Mesendoderm (in vitro differentiated cells): ENCODE data around the gene CUL1.

Experiments used
- DNase-seq: peaks from one replicate; pipeline ENCODE4 v3.0.0; 2013
- H2AK5ac ChIP-seq: 2 replicates; pipeline ENCODE4 v1.6.1; 2013; ENCODE audit warnings: low read length, inconsistent platforms
- H2BK120ac ChIP-seq: 2 replicates; pipeline ENCODE4 v1.6.1; 2013; ENCODE audit warnings: low read depth, mild to moderate bottlenecking, low read length, moderate library complexity, mixed read lengths
- H2BK15ac ChIP-seq: replicated peaks from 2 replicates; pipeline ENCODE4 v1.6.1; 2013; ENCODE audit warnings: low read depth, mild to moderate bottlenecking, moderate library complexity
- H2BK5ac ChIP-seq: 2 replicates; pipeline ENCODE4 v1.6.1; 2013; ENCODE audit warnings: low read length, inconsistent platforms
- H3K18ac ChIP-seq: 2 replicates; pipeline ENCODE4 v1.6.1; 2013; ENCODE audit warnings: mild to moderate bottlenecking, low read length, mixed read lengths
- H3K23ac ChIP-seq: one replicate; pipeline ENCODE4 v1.6.1; 2013; ENCODE audit warnings: low read length
- H3K27ac ChIP-seq: 2 replicates; pipeline ENCODE4 v1.5.1; 2013; ENCODE audit warnings: low read depth, mild to moderate bottlenecking, inconsistent platforms, low read length, moderate library complexity
- H3K27me3 ChIP-seq: 2 replicates; pipeline ENCODE4 v1.6.1; 2013; ENCODE audit warnings: low read length, control low read depth, mild to moderate bottlenecking, inconsistent platforms; ENCODE audit not compliant: insufficient read depth, poor library complexity
- H3K36me3 ChIP-seq: 2 replicates; pipeline ENCODE4 v1.6.1; 2013; ENCODE audit warnings: low read length, inconsistent platforms; ENCODE audit not compliant: control insufficient read depth, insufficient read depth
- H3K4ac ChIP-seq: one replicate; pipeline ENCODE4 v1.6.1; 2013; ENCODE audit warnings: low read depth, mild to moderate bottlenecking, low read length, moderate library complexity
- H3K4me1 ChIP-seq: 2 replicates; pipeline ENCODE4 v1.6.1; 2013; ENCODE audit warnings: low read depth, low read length, inconsistent platforms; ENCODE audit not compliant: control insufficient read depth
- H3K4me2 ChIP-seq: 2 replicates; pipeline ENCODE4 v1.6.1; 2013; ENCODE audit warnings: low read length
- H3K4me3 ChIP-seq: 2 replicates; pipeline ENCODE4 v1.5.1; 2013; ENCODE audit warnings: mild to moderate bottlenecking, low read length
- H3K56ac ChIP-seq: one replicate; pipeline ENCODE4 v1.6.1; 2013; ENCODE audit warnings: low read length
- H3K79me1 ChIP-seq: 2 replicates; pipeline ENCODE4 v1.6.1; 2013; ENCODE audit warnings: low read length, inconsistent platforms
- H3K79me2 ChIP-seq: 2 replicates; pipeline ENCODE4 v1.6.1; 2013; ENCODE audit warnings: mild to moderate bottlenecking, low read length; ENCODE audit not compliant: control insufficient read depth, insufficient read depth
- H3K9ac ChIP-seq: 2 replicates; pipeline ENCODE4 v1.6.1; 2013; ENCODE audit warnings: low read length, inconsistent platforms
- H4K5ac ChIP-seq: one replicate; pipeline ENCODE4 v1.6.1; 2013; ENCODE audit warnings: low read length
- H4K8ac ChIP-seq: one replicate; pipeline ENCODE4 v1.6.1; 2013; ENCODE audit warnings: low read depth, mild to moderate bottlenecking, control low read depth, low read length, moderate library complexity
- WGBS: extraction: QIAGEN DNeasy Blood & Tissue Kit; methylation state at CpG from one replicate; pipeline ENCODE4 v1.1.7; 2013; ENCODE audit warnings: low lambda C conversion rate, missing lambda C conversion rate; ENCODE audit not compliant: insufficient coverage; ENCODE audit errors: extremely low coverage; 5-methylcytosine and 5-hydroxymethylcytosine counted together

CUL1 gene

DNA sequence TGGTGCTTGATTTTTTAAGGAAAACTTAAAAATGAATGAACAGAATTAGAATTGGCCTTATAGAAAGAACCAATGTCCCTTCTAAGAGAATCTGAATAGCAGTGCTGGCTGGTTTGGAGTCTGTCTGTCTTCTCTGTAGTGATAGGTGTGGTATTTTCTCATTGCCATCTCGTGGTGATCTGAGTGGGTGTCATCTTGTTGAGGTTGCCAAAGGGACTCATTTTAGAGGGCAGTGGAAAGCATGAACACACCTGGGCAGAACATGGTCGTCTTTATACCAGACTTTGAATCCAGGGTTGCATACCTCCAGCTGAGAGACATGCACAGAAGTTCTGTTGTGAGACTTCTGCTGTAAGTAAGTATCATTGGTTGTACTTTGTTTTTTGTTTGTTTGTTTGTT lies 15.8 kb downstream of the CUL1 start:
- H3K79me1 ChIP-seq, result peaks cover 16% of the 10 kb centered on the region
- no peak overlapping the region for H3K18ac ChIP-seq
- no peak overlapping the region for H3K4me3 ChIP-seq
- H3K23ac ChIP-seq, result no peak overlapping the region
- no peaks in the 10 kb centered on the region for H3K27me3 ChIP-seq
- no peak overlapping the region for H2BK120ac ChIP-seq
- no peak overlapping the region for H4K8ac ChIP-seq
- DNase-seq, result no peak
- H3K36me3 ChIP-seq, result no peaks in the 10 kb centered on the region
- H2AK5ac ChIP-seq, result no peak overlapping the region
- H3K4me1 ChIP-seq, result no peaks in the 10 kb centered on the region
- no peak overlapping the region for H3K56ac ChIP-seq
- no peak overlapping the region for H3K27ac ChIP-seq
- no peak overlapping the region for H3K9ac ChIP-seq
- no peak overlapping the region for H2BK15ac ChIP-seq
- H4K5ac ChIP-seq, result no peak overlapping the region
- no peak overlapping the region for H2BK5ac ChIP-seq
- H3K4ac ChIP-seq, result no peak overlapping the region
- peaks cover 84% of the 10 kb centered on the region for H3K79me2 ChIP-seq
- no CpG with 5 or more reads among the region's 2 CpGs for WGBS
- no peak overlapping the region for H3K4me2 ChIP-seq

DNA sequence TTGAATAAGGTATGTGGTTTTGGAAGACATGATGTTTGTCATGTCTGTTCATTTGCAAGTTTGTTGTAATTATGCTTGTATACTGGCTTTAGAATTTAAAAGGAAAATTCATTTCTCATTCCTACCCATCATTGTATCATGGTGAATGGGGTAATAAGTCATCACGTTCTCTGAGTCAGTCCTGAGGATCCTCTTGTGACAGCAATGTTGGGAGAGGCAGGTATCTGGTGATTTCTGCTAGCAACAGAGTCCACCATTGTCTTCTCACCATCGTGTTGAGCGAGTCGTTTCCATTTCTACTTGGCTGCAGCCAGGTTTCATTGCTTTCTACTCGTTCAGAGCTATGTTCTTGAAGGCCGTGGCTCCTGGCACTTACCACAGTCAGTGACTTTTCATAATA lies 16.3 kb downstream of the CUL1 start:
- H3K27ac ChIP-seq, result no peak overlapping the region
- no peaks in the 10 kb centered on the region for H3K4me1 ChIP-seq
- H2BK5ac ChIP-seq, result no peak overlapping the region
- WGBS, result no CpG with 5 or more reads among the region's 6 CpGs
- peaks cover 15% of the 10 kb centered on the region for H3K79me1 ChIP-seq
- no peak overlapping the region for H2BK120ac ChIP-seq
- H3K18ac ChIP-seq, result no peak overlapping the region
- H2AK5ac ChIP-seq, result no peak overlapping the region
- H3K4me2 ChIP-seq, result no peak overlapping the region
- H3K4me3 ChIP-seq, result no peak overlapping the region
- no peak for DNase-seq
- H3K9ac ChIP-seq, result no peak overlapping the region
- no peaks in the 10 kb centered on the region for H3K36me3 ChIP-seq
- peaks cover 84% of the 10 kb centered on the region for H3K79me2 ChIP-seq
- no peak overlapping the region for H4K8ac ChIP-seq
- H3K23ac ChIP-seq, result no peak overlapping the region
- no peaks in the 10 kb centered on the region for H3K27me3 ChIP-seq
- no peak overlapping the region for H2BK15ac ChIP-seq
- no peak overlapping the region for H3K4ac ChIP-seq
- no peak overlapping the region for H3K56ac ChIP-seq
- H4K5ac ChIP-seq, result no peak overlapping the region

GRCh38 chr7:148717266-148717793 lies 18.6 kb downstream of the CUL1 start:
- H3K9ac ChIP-seq, result no peak overlapping the region
- H3K18ac ChIP-seq, result no peak overlapping the region
- H2BK15ac ChIP-seq, result no peak overlapping the region
- H3K27me3 ChIP-seq, result no peaks in the 10 kb centered on the region
- no peak for DNase-seq
- peaks cover 13% of the 10 kb centered on the region for H3K79me1 ChIP-seq
- H2AK5ac ChIP-seq, result no peak overlapping the region
- H3K27ac ChIP-seq, result no peak overlapping the region
- peaks cover 85% of the 10 kb centered on the region for H3K79me2 ChIP-seq
- H3K4ac ChIP-seq, result no peak overlapping the region
- H3K36me3 ChIP-seq, result no peaks in the 10 kb centered on the region
- H3K4me1 ChIP-seq, result no peaks in the 10 kb centered on the region
- H2BK5ac ChIP-seq, result no peak overlapping the region
- H4K8ac ChIP-seq, result no peak overlapping the region
- H2BK120ac ChIP-seq, result no peak overlapping the region
- H3K56ac ChIP-seq, result no peak overlapping the region
- no peak overlapping the region for H3K4me2 ChIP-seq
- H4K5ac ChIP-seq, result no peak overlapping the region
- no peak overlapping the region for H3K4me3 ChIP-seq
- WGBS, result no CpG with 5 or more reads among the region's 12 CpGs
- no peak overlapping the region for H3K23ac ChIP-seq

- Histone ChIP-seq H3K23ac (no peak overlapping the region), H4K5ac (no peak overlapping the region), H2AK5ac (no peak overlapping the region), H2BK5ac (no peak overlapping the region), H3K79me2 (peaks cover 86% of the 10 kb centered on the region), H3K4me3 (no peak overlapping the region), H2BK120ac (no peak overlapping the region), H3K27me3 (no peaks in the 10 kb centered on the region), H3K56ac (no peak overlapping the region), H3K36me3 (no peaks in the 10 kb centered on the region), H3K9ac (no peak overlapping the region), H3K4me2 (no peak overlapping the region), H4K8ac (no peak overlapping the region), H3K4me1 (no peaks in the 10 kb centered on the region), H3K27ac (no peak overlapping the region), H3K79me1 (peaks cover 12% of the 10 kb centered on the region), H2BK15ac (no peak overlapping the region), H3K4ac (no peak overlapping the region), H3K18ac (no peak overlapping the region)
- WGBS, result no CpG with 5 or more reads among the region's 3 CpGs
- no peak for DNase-seq
Observed at GRCh38 chr7:148718431-148718830, 19.7 kb downstream of the CUL1 start.

- Histone ChIP-seq H3K27ac (no peak overlapping the region), H3K4me1 (no peaks in the 10 kb centered on the region), H3K4ac (no peak overlapping the region), H3K79me2 (peaks cover 87% of the 10 kb centered on the region), H4K8ac (no peak overlapping the region), H3K4me2 (no peak overlapping the region), H3K56ac (no peak overlapping the region), H2BK120ac (no peak overlapping the region), H2BK15ac (no peak overlapping the region), H2AK5ac (no peak overlapping the region), H3K4me3 (no peak overlapping the region), H3K79me1 (peaks cover 13% of the 10 kb centered on the region), H3K27me3 (no peaks in the 10 kb centered on the region), H3K18ac (no peak overlapping the region), H4K5ac (no peak overlapping the region), H3K36me3 (no peaks in the 10 kb centered on the region), H2BK5ac (no peak overlapping the region), H3K9ac (no peak overlapping the region), H3K23ac (no peak overlapping the region)
- WGBS, result no CpG with 5 or more reads among the region's 5 CpGs
- no peak for DNase-seq
Observed at GRCh38 chr7:148719753-148720152, 21.1 kb downstream of the CUL1 start.

DNA sequence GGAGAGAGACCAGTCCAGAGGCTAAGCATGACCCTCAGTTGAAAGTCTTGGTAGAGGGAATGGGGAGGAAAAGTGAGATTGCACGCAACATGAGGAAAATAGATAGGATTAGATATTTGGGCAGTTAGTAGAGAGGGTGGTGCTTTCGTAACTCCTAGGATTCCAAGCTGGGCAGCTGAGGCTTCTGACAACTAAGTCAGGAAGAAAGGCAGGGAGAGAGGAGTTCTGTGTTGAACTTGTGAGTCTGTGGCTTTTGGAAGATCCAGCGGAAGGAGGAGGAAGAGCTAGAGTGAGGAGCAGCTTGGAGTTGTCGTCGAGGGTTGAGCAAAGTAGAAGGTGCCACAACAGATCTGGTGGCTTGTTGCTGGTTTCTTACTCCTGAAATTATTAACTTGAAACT lies 21.8 kb downstream of the CUL1 start:
- no peak overlapping the region for H3K4me3 ChIP-seq
- no peak overlapping the region for H3K27ac ChIP-seq
- no peak for DNase-seq
- H3K4me2 ChIP-seq, result no peak overlapping the region
- no peak overlapping the region for H3K9ac ChIP-seq
- no peak overlapping the region for H4K8ac ChIP-seq
- no peaks in the 10 kb centered on the region for H3K27me3 ChIP-seq
- H2BK15ac ChIP-seq, result no peak overlapping the region
- H3K4ac ChIP-seq, result no peak overlapping the region
- H3K18ac ChIP-seq, result no peak overlapping the region
- no CpG with 5 or more reads among the region's 5 CpGs for WGBS
- H2BK5ac ChIP-seq, result no peak overlapping the region
- H3K4me1 ChIP-seq, result no peaks in the 10 kb centered on the region
- H2AK5ac ChIP-seq, result no peak overlapping the region
- no peak overlapping the region for H3K56ac ChIP-seq
- H4K5ac ChIP-seq, result no peak overlapping the region
- peaks cover 86% of the 10 kb centered on the region for H3K79me2 ChIP-seq
- no peaks in the 10 kb centered on the region for H3K36me3 ChIP-seq
- H2BK120ac ChIP-seq, result no peak overlapping the region
- peaks cover 12% of the 10 kb centered on the region for H3K79me1 ChIP-seq
- no peak overlapping the region for H3K23ac ChIP-seq
